GM15510 (cell line): ENCODE results near the gene PRR36.

Experiments used
- POLR2A ChIP-seq: IDR thresholded peaks from 3 replicates; pipeline ENCODE4 v1.6.1; 2011; ENCODE audit warnings: borderline replicate concordance; ENCODE audit not compliant: insufficient read length; ENCODE audit errors: extremely low read depth

PRR36 gene

GRCh38 chr19:7819337-7819736 lies 54.9 kb downstream of the PRR36 start:
- TF ChIP-seq POLR2A: no peak

DNA sequence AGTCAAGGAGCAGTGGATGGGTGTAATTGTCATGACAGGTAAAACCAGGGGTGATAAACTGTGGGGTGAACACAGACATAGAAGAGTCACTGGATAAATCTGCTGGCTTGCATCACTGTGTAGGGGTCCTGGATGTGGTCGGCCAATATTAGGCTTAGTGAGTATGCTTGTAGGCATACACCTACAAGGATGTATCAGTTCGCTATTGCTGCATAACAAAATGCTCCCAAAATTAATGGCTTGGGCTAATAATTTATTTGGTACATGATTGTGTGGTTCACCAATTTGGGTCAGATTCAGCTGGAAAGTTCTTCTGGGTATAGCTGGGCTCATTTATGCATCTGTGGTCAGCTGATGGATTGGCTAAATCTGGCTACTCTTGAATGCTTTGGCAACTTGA lies 55.4 kb downstream of the PRR36 start:
- TF ChIP-seq POLR2A: no peak
